Ishikawa (cell line): Measurements from ENCODE around the gene HERC5.

Experiments
- EP300 ChIP-seq: IDR thresholded peaks from 2 replicates; pipeline ENCODE4 v1.6.1; 2012; ENCODE audit warnings: borderline replicate concordance
- FOXM1 ChIP-seq: IDR thresholded peaks from 2 replicates; pipeline ENCODE4 v1.6.1; 2012; ENCODE audit warnings: low read depth, borderline replicate concordance
- NFIC ChIP-seq: IDR thresholded peaks from 2 replicates; pipeline ENCODE4 v1.6.1; 2012
- RAD21 ChIP-seq: IDR thresholded peaks from 2 replicates; pipeline ENCODE4 v1.6.1; 2012; ENCODE audit warnings: low read depth
- TAF1 ChIP-seq: IDR thresholded peaks from 2 replicates; pipeline ENCODE4 v1.6.1; 2012; ENCODE audit warnings: low read depth, mild to moderate bottlenecking
- YY1 ChIP-seq: IDR thresholded peaks from 2 replicates; pipeline ENCODE4 v1.6.1; 2012; ENCODE audit warnings: low read depth
- TF ChIP-seq, protein P1 (sequence below): IDR thresholded peaks from 2 replicates; pipeline ENCODE4 v1.6.1; 2012; ENCODE audit warnings: low read depth, mild to moderate bottlenecking

- TF ChIP-seq RAD21 (no peak), TAF1 (no peak), FOXM1 (no peak), YY1 (no peak), EP300 (no peak), NFIC (no peak)
- TF ChIP-seq, protein P1, sequence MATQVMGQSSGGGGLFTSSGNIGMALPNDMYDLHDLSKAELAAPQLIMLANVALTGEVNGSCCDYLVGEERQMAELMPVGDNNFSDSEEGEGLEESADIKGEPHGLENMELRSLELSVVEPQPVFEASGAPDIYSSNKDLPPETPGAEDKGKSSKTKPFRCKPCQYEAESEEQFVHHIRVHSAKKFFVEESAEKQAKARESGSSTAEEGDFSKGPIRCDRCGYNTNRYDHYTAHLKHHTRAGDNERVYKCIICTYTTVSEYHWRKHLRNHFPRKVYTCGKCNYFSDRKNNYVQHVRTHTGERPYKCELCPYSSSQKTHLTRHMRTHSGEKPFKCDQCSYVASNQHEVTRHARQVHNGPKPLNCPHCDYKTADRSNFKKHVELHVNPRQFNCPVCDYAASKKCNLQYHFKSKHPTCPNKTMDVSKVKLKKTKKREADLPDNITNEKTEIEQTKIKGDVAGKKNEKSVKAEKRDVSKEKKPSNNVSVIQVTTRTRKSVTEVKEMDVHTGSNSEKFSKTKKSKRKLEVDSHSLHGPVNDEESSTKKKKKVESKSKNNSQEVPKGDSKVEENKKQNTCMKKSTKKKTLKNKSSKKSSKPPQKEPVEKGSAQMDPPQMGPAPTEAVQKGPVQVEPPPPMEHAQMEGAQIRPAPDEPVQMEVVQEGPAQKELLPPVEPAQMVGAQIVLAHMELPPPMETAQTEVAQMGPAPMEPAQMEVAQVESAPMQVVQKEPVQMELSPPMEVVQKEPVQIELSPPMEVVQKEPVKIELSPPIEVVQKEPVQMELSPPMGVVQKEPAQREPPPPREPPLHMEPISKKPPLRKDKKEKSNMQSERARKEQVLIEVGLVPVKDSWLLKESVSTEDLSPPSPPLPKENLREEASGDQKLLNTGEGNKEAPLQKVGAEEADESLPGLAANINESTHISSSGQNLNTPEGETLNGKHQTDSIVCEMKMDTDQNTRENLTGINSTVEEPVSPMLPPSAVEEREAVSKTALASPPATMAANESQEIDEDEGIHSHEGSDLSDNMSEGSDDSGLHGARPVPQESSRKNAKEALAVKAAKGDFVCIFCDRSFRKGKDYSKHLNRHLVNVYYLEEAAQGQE: no peak
Measured at GRCh38 chr4:88413801-88414200, 43.1 kb upstream of the HERC5 start.
